ENCODE data around the gene INHBC. TPM values are rescaled to one million over a fixed set of nuclear protein-coding genes. Genes with fewer than 3 reads are reported as not detected.

INHBC gene
- total and polyA plus RNA-seq, 2 donors (not counting 1 experiment from before 2014, with no cell fraction given), result 0.17 to 0.31 TPM

DNA sequence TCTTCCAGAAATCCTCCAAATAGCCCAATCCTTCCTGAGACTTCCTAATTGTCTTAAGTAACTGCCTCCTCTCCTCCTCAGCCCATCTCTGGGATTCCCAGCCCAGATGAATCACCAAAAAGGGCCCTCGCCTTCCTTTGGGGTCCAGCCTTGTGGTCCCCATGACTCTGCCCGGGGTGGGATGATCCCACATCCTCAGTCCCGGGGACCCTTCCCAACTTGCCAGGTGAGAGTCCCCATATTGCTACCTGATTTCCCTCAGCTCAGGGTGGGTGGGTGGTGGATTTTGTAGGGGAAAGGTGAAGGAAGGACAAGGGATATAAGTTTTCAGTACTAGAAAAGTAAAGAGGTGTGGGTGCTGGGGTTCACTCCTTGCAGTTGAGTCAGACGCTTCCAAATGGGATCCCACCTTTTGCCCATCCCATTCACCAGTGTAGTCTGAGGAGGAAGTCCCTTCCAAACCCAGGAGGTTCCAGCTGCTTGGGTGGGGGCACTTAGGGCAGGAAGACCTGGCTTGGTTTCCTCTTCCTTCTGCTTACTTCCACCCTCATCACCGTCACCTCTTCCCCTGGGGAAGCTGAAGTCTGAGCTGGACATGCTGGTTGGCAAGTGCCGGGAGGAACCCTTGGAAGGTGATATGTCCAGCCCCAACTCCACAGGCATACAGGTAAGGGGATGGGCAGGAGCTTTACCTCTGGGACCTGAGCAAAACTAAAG is 30.6 kb downstream of the INHBC start:
- Mint-ChIP-seq H3K27ac (no peak overlapping the region), H3K4me3 (no peak overlapping the region), H3K27me3 (no peaks in the 10 kb centered on the region), H3K9me3 (ENCODE audit: insufficient read depth) (no peaks in the 10 kb centered on the region), H3K4me1 (peaks cover 24% of the 10 kb centered on the region)
- TF ChIP-seq, protein P1, sequence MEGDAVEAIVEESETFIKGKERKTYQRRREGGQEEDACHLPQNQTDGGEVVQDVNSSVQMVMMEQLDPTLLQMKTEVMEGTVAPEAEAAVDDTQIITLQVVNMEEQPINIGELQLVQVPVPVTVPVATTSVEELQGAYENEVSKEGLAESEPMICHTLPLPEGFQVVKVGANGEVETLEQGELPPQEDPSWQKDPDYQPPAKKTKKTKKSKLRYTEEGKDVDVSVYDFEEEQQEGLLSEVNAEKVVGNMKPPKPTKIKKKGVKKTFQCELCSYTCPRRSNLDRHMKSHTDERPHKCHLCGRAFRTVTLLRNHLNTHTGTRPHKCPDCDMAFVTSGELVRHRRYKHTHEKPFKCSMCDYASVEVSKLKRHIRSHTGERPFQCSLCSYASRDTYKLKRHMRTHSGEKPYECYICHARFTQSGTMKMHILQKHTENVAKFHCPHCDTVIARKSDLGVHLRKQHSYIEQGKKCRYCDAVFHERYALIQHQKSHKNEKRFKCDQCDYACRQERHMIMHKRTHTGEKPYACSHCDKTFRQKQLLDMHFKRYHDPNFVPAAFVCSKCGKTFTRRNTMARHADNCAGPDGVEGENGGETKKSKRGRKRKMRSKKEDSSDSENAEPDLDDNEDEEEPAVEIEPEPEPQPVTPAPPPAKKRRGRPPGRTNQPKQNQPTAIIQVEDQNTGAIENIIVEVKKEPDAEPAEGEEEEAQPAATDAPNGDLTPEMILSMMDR (IDR thresholded peaks at IDR 0.05), result no peak
- TF ChIP-seq EZH2 (IDR thresholded peaks at IDR 0.05; ENCODE audit: borderline replicate concordance, insufficient read depth, low read depth, low read length, poor library complexity, severe bottlenecking), result no peak
- H3K36me3 ChIP-seq (replicated peaks in 1 of 2; ENCODE audit: control extremely low read depth in 1 of 2, control insufficient read depth in 1 of 2, extremely low read depth in 1 of 2, insufficient read depth in 2 of 2, low read length in 1 of 2), result peaks cover 0 to 18% of the 10 kb centered on the region in 2 experiments
- DNase-seq (no peak), ATAC-seq (ENCODE audit: low read depth) (no peak)
- H3K4me1 ChIP-seq (ENCODE audit: control insufficient read depth in 2 of 2, insufficient read depth in 2 of 2, low read length in 2 of 2), result peaks cover 16 to 38% of the 10 kb centered on the region in 2 donors
- CTCF ChIA-PET, result interaction anchor here (1.1 to 1.5 kb wide), 4 partner anchors 10 to 12 kb away, joined by 3 to 7 read pairs (median 4); partner anchors contain the start of gene INHBE
- H3K27ac ChIP-seq (ENCODE audit: low read length in 2 of 2), result no peak overlapping the region
- no peak overlapping the region for H2AFZ ChIP-seq (ENCODE audit: insufficient read depth, low read depth, low read length, poor library complexity, severe bottlenecking)
- H3K9ac ChIP-seq (ENCODE audit: low read length), result no peak overlapping the region
- H3K9me3 ChIP-seq (ENCODE audit: control extremely low read depth in 1 of 3, control insufficient read depth in 2 of 3, insufficient read depth in 1 of 3, low read length in 2 of 3), result no peaks in the 10 kb centered on the region
- H3K4me2 ChIP-seq (replicated peaks; ENCODE audit: low read depth, low read length, poor library complexity, severe bottlenecking), result no peak overlapping the region
- WGBS (ENCODE audit: insufficient coverage), result 100% methylated on average over 1 of the region's 6 CpGs
- H3K79me2 ChIP-seq (ENCODE audit: control insufficient read depth, insufficient read depth, low read length), result peaks cover 6% of the 10 kb centered on the region
- intact Hi-C loops (cut with micrococcal nuclease), result no loop called here
- H3K27me3 ChIP-seq (replicated peaks in 1 of 4; ENCODE audit: control extremely low read depth in 1 of 4, control insufficient read depth in 3 of 4, insufficient read depth in 4 of 4, low read length in 3 of 4), result no peaks in the 10 kb centered on the region
- POLR2A ChIA-PET, result interaction anchor here (0.7 kb wide), 1 partner anchor 243 kb away, joined by 4 read pairs; no protein-coding TSS in a partner anchor
- H3K4me3 ChIP-seq (ENCODE audit: control extremely low read depth in 1 of 5, extremely low read depth in 1 of 5, insufficient read depth in 1 of 5, low read depth in 2 of 5, low read length in 4 of 5), result no peak overlapping the region
- H4K20me1 ChIP-seq (ENCODE audit: control insufficient read depth, insufficient read depth, low read length, poor library complexity, severe bottlenecking), result no peaks in the 10 kb centered on the region

All from B cell (primary cell).